CD4-positive, alpha-beta T cell treated with Interleukin-21 for 1 hour (primary cell): ENCODE results near the gene CCDC88B.

Experiments used
- DNase-seq: peaks from one replicate; pipeline ENCODE4 v3.0.0-alpha.2; 2020

CCDC88B gene

DNA sequence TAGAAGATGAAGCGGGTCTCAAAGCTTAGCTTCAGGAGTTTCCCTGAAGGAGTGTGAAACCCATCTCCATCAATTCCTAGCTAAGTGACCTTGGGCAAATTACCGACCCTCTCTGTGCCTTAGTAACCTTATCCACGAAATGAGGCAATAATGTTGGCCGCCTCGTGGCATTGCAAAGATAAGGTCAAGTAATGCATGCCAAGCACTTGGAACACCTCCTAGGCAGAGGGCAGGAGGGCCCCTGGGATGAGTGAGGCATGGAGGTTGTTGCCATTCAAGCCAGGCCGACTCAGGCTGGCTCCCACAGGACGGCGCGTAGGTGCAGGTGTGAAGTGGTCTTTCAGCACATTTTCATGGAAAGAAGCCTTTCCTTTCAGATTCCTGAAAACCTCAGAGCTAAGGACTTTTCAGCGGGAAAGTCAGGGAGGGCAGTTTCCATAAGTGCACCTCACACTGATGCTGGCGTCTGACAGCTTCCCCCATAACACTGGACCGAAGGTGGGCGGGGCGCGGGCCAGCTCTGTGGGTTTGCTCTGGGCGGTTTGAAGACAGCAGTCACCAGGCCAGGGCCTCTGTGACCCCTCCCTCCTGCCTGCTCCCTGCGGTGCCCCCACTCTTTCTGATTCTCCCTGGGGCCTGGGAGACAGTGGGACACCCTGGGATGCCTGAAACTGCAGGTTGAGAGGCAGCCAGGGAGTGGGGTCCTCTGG is 44.2 kb downstream of the CCDC88B start:
- no peak for DNase-seq

DNA sequence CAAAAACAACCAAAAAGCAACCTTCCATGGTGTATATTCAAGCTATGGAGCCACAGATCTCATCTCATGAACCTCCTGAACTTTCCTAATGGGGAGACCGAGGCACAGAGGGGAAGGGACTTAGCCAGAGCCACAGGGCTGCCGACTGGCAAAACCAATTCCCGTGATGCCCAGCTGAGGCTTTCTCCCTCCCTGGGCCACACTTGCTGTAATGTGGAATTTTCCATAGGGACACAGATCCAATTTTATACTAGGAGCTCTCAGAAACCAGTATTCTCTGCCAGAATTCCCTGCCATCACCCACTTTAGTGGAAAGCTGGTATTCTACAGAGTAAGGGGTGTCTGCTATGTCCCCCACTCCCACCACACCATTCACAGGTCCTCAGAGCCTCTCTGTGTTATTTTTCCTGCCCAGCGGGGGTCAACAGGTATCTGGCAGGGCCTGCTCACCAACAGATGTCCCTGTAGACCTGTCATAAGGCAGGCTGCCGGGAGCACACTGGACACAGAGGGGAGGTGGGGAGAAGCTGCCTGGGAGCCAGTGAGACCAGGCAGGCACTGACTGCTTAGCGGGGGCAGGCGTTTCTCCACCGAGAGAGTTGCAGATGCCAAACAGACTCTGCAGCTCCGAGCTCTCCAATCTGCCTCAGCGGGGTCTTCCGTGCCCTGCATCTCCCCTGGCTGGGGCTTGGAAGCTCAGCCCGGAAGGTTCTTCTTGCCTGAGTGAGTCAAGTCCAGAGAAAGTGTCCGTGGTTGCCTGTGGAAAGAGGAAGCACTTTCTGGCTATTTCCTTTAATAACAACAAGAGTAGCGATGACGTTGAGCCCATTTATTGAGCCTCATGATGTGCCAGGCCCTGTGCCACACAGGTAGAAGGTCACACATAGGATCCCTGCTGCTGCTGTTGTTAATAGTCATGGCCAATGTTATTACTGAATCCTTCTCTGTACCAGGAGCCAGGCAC is 45.3 kb downstream of the CCDC88B start:
- no peak for DNase-seq

DNA sequence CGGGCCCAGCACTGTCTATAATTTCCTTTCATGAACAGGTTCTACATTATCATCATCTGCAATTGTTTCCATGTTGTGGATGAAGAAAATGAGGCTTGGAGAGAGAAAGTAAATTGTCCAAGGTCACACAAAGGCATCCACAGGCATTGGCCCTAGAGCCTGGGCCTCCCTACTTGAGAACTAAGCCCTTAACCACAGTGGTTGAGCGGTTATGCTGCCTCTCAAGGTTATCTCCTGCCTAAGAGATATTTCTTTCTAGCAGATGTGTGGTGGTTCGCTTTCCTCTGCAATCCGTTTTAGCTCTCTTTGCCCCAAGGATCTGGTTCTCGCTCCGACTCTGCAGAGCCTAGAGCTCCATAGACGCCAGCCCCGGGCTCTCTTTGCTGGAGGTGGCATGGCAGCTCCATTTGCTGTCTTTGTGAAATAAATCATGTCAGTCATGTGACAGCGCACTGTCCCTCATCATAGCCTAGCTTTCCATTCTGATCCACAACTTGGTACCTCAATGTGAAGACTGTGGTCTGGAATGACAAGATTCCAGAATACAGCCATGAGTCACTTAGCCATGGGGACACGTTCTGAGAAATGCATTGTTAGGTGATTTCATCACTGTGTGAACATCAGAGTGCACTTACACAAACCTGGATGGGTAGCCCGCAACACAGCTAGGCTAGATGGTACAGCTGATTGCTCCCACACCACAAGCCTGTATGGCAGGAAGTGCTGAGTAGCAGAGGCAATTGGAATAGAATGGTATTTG is 46.1 kb downstream of the CCDC88B start:
- DNase-seq, result no peak

DNA sequence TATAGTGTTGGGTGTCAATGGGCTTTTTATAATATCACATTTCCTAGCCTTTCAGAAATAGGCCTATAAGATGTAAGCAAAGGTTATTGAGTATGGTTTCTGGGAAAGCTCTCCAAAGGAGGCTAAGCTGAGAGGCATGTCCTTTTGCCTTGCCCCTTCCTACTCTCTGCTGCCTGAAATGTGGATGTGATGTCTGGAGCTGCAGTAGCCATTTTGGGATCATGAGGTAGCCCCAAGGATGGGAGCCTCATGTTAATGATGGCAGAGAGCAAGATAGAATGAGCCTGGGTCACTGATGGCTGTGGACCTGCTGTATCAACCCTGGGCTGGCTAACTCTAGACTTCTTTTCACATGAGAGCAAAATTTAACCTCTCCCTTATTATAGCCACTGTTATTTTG is 47.9 kb downstream of the CCDC88B start:
- no peak for DNase-seq

DNA sequence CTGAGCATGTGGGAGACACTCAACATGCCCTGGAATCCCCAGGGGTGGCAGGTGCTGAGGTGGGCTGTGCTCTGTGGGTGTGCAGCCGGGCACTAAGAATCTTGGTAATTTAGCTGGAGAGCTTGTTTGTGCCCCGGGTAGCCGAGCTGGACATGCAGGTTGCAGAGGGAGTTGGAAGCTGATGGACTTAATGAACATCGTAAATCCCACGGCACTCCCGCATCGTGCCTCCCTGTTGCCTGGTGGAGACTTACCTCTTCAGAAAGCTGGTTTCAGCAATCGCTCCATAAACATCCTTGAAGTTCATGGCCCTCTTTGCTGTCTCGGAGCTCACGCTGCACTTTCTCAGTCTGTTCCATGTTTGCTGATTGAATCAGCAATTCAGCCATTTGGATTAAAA is 48.9 kb downstream of the CCDC88B start:
- DNase-seq, result no peak

DNA sequence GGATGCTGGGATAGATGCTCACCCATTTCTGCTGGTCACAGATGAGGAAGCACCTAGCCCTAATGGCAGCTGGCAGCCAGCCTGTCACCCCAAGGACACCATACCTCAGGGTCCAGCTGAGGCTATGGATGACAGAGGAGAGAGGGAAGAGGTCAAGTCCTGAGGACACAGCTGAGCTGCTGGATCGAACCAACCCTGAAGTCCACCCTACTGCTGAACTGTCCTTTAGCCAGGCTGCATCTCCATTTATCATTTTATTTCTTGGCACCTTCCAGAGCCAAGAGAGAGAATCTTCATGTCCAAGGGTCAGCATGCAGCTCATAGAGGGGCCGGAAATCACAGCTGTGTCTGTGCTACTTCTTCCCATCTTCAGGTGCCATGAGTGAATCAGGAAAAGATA is 49.8 kb downstream of the CCDC88B start:
- DNase-seq, result no peak

DNA sequence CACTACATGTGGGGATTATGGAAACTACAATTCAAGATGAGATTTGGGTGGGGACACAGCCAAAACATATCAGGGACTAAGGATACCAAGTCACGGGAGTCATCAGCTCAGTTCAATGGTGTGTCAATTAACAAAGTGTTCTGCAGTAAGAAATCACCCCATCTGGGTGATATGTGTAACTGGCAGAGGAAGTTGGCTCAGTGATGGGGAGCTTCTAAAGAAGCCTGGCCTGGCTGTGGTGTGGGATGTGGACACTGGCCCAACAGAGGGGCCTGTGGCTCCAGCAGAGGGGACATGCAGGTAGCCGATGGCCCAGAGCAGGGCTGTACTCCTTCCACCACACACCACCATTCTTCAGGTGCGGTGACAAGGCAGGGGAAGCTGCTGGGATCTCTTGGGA is 50.6 kb downstream of the CCDC88B start:
- DNase-seq, result no peak

DNA sequence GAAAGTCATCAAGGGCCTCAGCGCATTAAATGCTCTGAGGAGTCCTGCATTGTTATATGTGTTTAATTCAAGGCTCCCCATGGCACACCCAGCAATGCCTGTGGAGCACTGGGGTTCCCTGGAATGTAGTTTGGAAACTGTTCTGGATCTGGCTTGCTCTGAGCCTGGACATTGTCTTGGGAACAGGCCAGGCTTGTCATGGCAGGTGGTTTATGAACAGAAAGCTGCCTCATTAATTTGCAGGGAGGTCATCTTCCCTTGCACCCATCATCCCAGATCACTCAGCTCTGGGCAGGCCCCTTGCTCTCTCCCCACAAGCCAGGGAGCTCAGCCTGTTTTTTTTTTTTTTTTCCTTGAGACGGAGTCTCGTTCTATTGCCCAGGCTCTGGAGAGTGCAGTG is 51.8 kb downstream of the CCDC88B start:
- no peak for DNase-seq

DNA sequence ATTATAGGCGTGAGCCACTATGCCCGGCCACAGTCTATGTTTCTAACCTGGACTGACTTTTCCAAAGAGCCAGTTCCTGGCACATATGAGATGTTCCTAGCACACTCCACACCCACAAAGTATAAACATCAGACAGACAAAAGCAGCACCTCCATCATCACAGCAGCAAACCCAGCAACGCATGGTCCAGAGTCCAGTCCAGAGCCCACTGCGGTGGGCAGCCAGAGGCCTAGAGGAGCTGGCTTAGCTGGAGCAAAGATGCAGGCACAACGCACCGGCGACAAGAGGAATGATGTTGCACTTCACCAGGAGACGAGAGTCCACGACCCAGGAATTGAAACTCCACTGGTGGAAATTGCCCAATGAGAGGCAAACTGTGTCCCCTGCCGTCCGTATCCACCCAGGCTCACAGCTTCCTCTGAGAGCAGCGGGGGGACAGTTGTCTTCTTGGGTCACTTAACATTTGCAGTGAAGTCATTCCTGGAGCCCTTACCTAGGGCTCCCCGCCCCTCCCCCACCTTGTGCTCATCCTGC is 55.6 kb downstream of the CCDC88B start:
- no peak for DNase-seq

DNA sequence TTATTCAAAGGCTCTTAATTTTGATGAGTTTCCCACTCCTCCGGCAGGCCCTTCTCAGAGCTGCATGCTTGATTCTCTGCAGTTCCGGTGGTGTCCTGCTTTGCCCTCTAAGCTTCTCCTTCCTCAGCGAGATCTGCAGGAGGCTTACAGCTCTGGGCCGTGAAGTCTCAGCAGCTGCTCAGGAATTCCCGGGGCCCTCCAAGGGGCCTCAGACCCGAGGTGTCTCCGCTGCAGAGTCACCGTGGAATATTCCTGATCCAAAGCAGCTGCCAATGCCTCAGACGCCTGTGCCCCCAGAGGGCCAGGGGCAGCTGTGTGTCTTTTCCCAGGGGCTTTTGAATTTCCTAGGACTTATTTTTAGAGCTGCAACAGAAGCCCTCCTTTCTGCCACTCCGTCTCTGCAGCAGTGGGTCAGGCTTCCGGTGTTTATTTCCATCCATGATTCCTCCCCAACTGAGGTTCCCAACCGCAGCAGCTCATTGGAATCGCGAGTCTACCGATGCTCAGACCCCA is 56.1 kb downstream of the CCDC88B start:
- DNase-seq, result no peak

DNA sequence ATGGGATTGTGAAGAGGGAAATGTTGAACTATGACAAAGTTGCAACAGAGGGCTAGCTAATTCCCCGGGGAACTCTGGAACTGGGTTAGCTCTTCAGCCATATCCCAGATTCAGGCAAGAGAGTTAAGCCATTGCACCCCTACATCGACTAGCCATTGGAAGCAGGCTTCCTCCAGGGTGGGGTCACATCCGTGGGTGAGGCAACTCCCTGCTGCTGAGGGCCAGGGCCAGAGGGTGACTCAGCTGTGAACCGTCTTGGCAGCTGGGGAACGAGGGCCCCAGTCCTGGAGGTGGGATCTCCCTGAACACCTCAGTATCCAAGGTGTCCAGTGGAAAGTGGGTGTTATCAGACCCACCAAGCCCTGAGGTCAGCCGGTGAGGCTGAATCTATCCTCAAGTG is 60.1 kb downstream of the CCDC88B start:
- DNase-seq, result no peak

DNA sequence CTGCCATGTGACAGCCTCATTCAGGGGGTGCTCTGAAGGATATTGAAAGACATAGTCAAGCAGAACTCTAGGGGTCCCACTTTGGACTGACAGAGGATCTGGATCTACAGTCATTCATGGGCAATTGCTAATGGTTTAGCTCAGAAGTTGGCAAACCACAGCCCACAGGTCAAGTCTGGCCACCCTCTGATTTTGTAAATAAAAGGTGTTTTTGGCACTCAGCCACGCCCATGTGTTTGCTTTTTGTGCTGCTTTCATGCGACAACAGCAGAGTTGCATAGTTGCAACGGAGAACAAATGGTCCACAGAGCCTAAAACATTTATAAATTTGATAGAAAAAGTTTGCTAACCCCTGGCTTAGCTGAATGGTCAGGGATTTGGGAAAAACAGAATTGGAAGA is 60.7 kb downstream of the CCDC88B start:
- DNase-seq, result no peak

DNA sequence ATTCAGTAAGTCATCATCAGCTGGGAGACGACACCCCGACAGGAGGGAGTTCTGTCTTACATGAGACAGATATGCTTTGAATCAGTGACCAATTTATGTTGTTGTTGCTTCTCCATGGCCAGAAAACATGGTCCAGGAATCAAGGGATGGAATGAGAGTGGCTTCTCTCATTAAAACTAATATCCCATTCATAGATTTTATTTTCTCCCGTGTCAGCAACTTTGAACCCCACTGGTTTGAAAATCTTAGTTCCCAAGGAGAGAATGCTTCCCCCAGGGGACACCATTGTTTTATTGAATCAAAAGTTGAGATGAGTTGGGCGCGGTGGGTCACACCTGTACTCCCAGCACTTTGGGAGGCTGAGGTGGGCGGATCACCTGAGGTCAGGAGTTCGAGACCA is 61.8 kb downstream of the CCDC88B start:
- DNase-seq, result no peak

DNA sequence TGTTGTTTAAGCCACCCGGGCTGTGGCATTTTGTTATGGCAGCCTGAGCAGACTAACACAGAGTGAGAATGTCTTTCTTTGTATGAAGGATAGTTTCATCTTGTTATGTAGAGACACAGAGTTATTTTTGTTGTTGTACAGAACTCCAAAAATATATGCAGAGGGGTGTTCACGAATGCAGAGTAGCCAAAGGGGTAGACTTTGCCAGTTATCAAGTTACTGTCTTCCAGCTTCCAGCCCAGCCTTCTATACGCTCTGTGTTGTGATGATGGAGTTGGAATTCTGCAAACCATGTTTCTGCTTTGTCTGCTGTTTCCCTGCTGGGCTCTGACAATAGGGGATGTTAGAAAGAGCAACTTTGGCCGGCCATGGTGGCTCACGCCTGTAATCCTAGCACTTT is 63.1 kb downstream of the CCDC88B start:
- no peak for DNase-seq

DNA sequence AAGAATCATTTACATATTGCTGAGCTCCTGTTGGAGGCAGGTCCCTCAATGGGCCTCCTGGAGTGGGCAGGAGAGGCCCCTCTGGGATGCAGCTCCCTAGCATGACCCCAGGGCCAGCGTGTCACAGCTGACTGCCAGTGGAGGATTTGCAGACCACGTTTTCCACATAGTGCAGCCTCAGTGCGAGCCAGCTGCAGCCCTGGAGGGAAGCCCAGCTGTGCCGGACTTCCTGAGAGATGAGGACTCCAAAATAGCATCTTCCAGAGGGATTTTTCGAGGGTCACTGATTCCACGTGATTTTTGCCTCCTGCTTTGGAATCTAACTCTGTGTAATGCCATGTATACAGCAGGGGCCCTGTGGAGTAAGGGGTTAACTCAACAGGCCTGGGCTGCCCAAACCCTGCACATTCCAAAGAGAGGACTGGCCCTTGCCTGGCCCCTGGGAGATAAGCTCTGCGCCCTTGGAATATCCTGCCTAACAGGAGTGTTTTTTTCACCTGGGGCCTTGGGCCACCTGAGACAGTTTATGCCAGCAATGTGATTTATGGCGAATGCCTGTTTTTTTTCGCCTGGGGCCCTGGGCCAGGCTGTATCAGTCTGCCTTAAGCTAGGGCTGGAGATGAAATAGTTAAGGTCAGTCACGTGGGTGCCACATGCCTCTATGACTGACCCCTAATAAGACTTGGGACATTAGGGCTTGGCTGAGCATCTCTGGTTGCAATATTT is 66.4 kb downstream of the CCDC88B start:
- no peak for DNase-seq
